Testis (tissue), 2 donors: Measurements from ENCODE around the gene RUFY1.

ENCODE experiments used
- POLR2A ChIP-seq: fragments of 450-650 bp; IDR thresholded peaks from one replicate; pipeline ENCODE4 v1.6.1; 2017; ENCODE audit warnings: antibody characterized with exemption, mild to moderate bottlenecking, moderate library complexity
- TF ChIP-seq, protein P1 (sequence below), 3 experiments: fragments of 450-650 bp in 2 of 3; fragments of 200-600 bp in 1 of 3; sonication (generic) in 1 of 3; IDR thresholded peaks; one replicate each; pipeline ENCODE4 v1.5.1; 2016 to 2019; ENCODE audit warnings: antibody characterized with exemption in 3 of 3, mild to moderate bottlenecking in 2 of 3, moderate library complexity in 1 of 3

DNA sequence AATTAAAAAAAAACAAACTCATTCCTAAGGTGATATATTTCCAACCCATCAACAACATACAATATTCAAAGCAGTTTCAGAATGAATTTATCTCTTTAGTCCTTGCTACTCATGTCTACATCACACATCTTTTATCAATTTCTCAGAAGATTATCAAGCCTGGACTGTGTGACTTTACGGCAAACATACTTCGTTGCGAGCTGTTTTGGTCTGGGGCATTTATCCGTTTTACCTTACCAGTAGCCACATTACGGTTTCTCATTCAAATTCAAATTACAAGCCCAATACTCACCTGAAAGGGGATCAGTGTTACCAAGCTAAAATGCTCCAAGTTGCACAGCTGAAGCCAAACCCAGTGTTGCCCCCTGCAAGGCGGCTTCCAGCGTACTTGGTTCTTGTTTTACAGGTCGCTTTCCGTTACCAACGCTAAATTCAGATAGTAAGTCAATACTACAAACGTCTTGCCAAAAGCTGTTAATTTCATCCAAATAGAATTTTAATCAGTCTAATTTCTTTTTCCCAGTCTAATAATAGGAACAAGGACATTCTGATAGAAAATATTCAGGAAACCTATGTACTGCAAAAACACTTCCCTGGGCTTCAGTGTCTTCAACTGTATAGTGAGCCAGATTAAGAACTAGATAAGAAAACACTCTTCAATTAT, 71.3 kb downstream of the RUFY1 start:
- TF ChIP-seq, protein P1, sequence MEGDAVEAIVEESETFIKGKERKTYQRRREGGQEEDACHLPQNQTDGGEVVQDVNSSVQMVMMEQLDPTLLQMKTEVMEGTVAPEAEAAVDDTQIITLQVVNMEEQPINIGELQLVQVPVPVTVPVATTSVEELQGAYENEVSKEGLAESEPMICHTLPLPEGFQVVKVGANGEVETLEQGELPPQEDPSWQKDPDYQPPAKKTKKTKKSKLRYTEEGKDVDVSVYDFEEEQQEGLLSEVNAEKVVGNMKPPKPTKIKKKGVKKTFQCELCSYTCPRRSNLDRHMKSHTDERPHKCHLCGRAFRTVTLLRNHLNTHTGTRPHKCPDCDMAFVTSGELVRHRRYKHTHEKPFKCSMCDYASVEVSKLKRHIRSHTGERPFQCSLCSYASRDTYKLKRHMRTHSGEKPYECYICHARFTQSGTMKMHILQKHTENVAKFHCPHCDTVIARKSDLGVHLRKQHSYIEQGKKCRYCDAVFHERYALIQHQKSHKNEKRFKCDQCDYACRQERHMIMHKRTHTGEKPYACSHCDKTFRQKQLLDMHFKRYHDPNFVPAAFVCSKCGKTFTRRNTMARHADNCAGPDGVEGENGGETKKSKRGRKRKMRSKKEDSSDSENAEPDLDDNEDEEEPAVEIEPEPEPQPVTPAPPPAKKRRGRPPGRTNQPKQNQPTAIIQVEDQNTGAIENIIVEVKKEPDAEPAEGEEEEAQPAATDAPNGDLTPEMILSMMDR (IDR thresholded peaks at IDR 0.05), result no peak
- no peak for TF ChIP-seq POLR2A
